ENCODE data around the gene POU2F3. TPM values are rescaled to one million over a fixed set of nuclear protein-coding genes. Genes with fewer than 3 reads are reported as not detected.

Gene POU2F3
- total and polyA plus RNA-seq, 2 of the 8 experiments (the other 6 are each of a cell fraction or from before 2014, with no cell fraction given) = 1.0 to 2.1 TPM

DNA sequence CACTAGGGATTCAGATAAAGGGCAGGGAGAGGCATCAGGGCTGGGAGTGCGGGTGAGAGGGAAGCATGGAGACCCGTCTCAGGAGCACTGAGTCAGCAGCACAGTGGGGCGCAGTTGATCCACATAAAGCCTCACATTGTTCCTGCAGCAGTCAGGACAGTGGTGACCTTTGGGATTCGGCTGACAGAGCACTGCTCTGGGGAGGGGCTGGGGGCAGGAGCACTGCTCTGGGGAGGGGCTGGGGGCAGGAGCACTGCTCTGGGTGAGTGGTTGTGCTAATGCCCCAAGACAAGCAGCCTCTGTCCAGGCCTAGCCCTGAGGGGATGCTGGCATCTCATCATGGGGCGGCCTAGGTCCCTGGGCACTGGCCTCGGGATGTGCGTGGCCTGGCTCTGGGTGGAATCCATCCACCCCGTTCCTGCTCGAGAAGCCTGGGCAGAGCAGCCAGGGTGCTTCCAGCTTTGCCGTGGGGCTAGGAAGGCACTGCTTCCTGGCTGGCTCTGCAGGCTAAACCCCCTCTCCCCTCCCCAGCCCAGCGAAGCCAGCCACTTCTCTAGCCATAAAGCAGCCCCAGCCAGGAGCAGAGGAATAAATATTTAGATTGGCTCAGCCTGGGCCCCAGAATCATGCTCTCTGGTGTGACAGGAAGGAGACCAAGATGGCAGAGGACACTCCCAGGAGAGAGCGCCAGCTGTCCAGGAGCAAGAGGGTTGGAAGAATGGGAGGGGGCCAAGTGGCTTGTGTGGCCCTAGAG, 21.8 kb upstream of the POU2F3 start (continued):
- TF ChIP-seq, protein P1, sequence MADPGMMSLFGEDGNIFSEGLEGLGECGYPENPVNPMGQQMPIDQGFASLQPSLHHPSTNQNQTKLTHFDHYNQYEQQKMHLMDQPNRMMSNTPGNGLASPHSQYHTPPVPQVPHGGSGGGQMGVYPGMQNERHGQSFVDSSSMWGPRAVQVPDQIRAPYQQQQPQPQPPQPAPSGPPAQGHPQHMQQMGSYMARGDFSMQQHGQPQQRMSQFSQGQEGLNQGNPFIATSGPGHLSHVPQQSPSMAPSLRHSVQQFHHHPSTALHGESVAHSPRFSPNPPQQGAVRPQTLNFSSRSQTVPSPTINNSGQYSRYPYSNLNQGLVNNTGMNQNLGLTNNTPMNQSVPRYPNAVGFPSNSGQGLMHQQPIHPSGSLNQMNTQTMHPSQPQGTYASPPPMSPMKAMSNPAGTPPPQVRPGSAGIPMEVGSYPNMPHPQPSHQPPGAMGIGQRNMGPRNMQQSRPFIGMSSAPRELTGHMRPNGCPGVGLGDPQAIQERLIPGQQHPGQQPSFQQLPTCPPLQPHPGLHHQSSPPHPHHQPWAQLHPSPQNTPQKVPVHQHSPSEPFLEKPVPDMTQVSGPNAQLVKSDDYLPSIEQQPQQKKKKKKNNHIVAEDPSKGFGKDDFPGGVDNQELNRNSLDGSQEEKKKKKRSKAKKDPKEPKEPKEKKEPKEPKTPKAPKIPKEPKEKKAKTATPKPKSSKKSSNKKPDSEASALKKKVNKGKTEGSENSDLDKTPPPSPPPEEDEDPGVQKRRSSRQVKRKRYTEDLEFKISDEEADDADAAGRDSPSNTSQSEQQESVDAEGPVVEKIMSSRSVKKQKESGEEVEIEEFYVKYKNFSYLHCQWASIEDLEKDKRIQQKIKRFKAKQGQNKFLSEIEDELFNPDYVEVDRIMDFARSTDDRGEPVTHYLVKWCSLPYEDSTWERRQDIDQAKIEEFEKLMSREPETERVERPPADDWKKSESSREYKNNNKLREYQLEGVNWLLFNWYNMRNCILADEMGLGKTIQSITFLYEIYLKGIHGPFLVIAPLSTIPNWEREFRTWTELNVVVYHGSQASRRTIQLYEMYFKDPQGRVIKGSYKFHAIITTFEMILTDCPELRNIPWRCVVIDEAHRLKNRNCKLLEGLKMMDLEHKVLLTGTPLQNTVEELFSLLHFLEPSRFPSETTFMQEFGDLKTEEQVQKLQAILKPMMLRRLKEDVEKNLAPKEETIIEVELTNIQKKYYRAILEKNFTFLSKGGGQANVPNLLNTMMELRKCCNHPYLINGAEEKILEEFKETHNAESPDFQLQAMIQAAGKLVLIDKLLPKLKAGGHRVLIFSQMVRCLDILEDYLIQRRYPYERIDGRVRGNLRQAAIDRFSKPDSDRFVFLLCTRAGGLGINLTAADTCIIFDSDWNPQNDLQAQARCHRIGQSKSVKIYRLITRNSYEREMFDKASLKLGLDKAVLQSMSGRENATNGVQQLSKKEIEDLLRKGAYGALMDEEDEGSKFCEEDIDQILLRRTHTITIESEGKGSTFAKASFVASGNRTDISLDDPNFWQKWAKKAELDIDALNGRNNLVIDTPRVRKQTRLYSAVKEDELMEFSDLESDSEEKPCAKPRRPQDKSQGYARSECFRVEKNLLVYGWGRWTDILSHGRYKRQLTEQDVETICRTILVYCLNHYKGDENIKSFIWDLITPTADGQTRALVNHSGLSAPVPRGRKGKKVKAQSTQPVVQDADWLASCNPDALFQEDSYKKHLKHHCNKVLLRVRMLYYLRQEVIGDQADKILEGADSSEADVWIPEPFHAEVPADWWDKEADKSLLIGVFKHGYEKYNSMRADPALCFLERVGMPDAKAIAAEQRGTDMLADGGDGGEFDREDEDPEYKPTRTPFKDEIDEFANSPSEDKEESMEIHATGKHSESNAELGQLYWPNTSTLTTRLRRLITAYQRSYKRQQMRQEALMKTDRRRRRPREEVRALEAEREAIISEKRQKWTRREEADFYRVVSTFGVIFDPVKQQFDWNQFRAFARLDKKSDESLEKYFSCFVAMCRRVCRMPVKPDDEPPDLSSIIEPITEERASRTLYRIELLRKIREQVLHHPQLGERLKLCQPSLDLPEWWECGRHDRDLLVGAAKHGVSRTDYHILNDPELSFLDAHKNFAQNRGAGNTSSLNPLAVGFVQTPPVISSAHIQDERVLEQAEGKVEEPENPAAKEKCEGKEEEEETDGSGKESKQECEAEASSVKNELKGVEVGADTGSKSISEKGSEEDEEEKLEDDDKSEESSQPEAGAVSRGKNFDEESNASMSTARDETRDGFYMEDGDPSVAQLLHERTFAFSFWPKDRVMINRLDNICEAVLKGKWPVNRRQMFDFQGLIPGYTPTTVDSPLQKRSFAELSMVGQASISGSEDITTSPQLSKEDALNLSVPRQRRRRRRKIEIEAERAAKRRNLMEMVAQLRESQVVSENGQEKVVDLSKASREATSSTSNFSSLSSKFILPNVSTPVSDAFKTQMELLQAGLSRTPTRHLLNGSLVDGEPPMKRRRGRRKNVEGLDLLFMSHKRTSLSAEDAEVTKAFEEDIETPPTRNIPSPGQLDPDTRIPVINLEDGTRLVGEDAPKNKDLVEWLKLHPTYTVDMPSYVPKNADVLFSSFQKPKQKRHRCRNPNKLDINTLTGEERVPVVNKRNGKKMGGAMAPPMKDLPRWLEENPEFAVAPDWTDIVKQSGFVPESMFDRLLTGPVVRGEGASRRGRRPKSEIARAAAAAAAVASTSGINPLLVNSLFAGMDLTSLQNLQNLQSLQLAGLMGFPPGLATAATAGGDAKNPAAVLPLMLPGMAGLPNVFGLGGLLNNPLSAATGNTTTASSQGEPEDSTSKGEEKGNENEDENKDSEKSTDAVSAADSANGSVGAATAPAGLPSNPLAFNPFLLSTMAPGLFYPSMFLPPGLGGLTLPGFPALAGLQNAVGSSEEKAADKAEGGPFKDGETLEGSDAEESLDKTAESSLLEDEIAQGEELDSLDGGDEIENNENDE (IDR thresholded peaks at IDR 0.05; ENCODE audit: insufficient replicate concordance, low read length) = no peak
- no peak for TF ChIP-seq RXRA (IDR thresholded peaks at IDR 0.05; ENCODE audit: insufficient read depth, low read depth, low read length)
- TF ChIP-seq JUND (IDR thresholded peaks at IDR 0.05; ENCODE audit: low read length) = no peak
- no peak for TF ChIP-seq CREB1 (IDR thresholded peaks at IDR 0.05)
- no peak for TF ChIP-seq SP1 (IDR thresholded peaks at IDR 0.05; ENCODE audit: low read depth, low read length)
- TF ChIP-seq, protein P2, sequence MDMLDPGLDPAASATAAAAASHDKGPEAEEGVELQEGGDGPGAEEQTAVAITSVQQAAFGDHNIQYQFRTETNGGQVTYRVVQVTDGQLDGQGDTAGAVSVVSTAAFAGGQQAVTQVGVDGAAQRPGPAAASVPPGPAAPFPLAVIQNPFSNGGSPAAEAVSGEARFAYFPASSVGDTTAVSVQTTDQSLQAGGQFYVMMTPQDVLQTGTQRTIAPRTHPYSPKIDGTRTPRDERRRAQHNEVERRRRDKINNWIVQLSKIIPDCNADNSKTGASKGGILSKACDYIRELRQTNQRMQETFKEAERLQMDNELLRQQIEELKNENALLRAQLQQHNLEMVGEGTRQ (IDR thresholded peaks at IDR 0.05; ENCODE audit: low read length) = no peak
- no peak for TF ChIP-seq GABPA (IDR thresholded peaks at IDR 0.05; ENCODE audit: borderline replicate concordance, insufficient read depth, low read length)
- no peak for TF ChIP-seq PHF8 (conservative IDR thresholded peaks at IDR 0.05; ENCODE audit: low read depth, low read length)
- TF ChIP-seq BCL11A (IDR thresholded peaks at IDR 0.05; ENCODE audit: low read depth in 2 of 2, low read length in 2 of 2) = no peak
